Activated naive CD4-positive, alpha-beta T cell treated with Interleukin-2 at 50 U/mL for 16 hours (primary cell): ENCODE results near the gene STX5.
"Not testable (repeated sequence)": the region's sequence is repeated elsewhere in the genome, so short reads cannot be mapped to it uniquely, and the experiment has no call there.

ENCODE experiments used
- DNase-seq: peaks from one replicate; pipeline ENCODE4 v3.0.0-alpha.2; 2020

The STX5 gene

GRCh38 chr11:62828130-62828529, 3.7 kb downstream of the STX5 start:
- DNase-seq: not testable (repeated sequence)

- no peak for DNase-seq
Measured at GRCh38 chr11:62823677-62824076, 8.2 kb downstream of the STX5 start.

- no peak for DNase-seq
Measured at GRCh38 chr11:62817129-62817528, 14.7 kb downstream of the STX5 start.

GRCh38 chr11:62816557-62816956, 15.3 kb downstream of the STX5 start:
- DNase-seq: no peak

- no peak for DNase-seq
Measured at GRCh38 chr11:62811659-62812058, 20.2 kb downstream of the STX5 start.

- no peak for DNase-seq
Measured at GRCh38 chr11:62810748-62811147, 21.1 kb downstream of the STX5 start.

- no peak for DNase-seq
Measured at GRCh38 chr11:62806611-62807121, 25.2 kb downstream of the STX5 start.

GRCh38 chr11:62805961-62806441, 25.9 kb downstream of the STX5 start:
- DNase-seq: peak; percentile 36

- peak; percentile 95 for DNase-seq
Measured at GRCh38 chr11:62805076-62805892, 26.6 kb downstream of the STX5 start, which contains the start of gene NXF1. NXF1 (minus strand) TSS chr11:62805440; CDS start chr11:62805356, 84 bp downstream.

GRCh38 chr11:62804310-62805075, 27.4 kb downstream of the STX5 start:
- no peak for DNase-seq

- no peak for DNase-seq
Measured at GRCh38 chr11:62801071-62801470, 30.8 kb downstream of the STX5 start.

- no peak for DNase-seq
Measured at GRCh38 chr11:62799486-62799885, 32.4 kb downstream of the STX5 start.

- DNase-seq: no peak
Measured at GRCh38 chr11:62796281-62796680, 35.6 kb downstream of the STX5 start.

GRCh38 chr11:62794201-62794775, 37.6 kb downstream of the STX5 start:
- DNase-seq: no peak

GRCh38 chr11:62792202-62792575, 39.7 kb downstream of the STX5 start:
- DNase-seq: no peak

- DNase-seq: peak; percentile 93
Measured at GRCh38 chr11:62791501-62792201, 40.2 kb downstream of the STX5 start, which contains the start of gene TMEM223. TMEM223 (minus strand) TSS chr11:62792006; CDS start chr11:62791994, 12 bp downstream.

GRCh38 chr11:62789576-62789975, 42.3 kb downstream of the STX5 start:
- DNase-seq: no peak

GRCh38 chr11:62788991-62789390, 42.9 kb downstream of the STX5 start:
- no peak for DNase-seq

- peak; percentile 97 for DNase-seq
Measured at GRCh38 chr11:62787005-62787759, 44.7 kb downstream of the STX5 start, which contains the start of gene TMEM179B. TMEM179B (plus strand) TSS chr11:62787402; CDS start chr11:62787432, 30 bp downstream.

- DNase-seq: peak; percentile 87
Measured at GRCh38 chr11:62786318-62787004, 45.4 kb downstream of the STX5 start.

- no peak for DNase-seq
Measured at GRCh38 chr11:62782753-62783152, 49.1 kb downstream of the STX5 start.
